Endothelial cell (in vitro differentiated cells): ENCODE data around the gene PLEKHA6. TPM values are rescaled to one million over a fixed set of nuclear protein-coding genes. Genes with fewer than 3 reads are reported as not detected.

ENCODE experiments used
- DNase-seq: peaks from one replicate; pipeline ENCODE4 v3.0.0; 2021; ENCODE audit warnings: low spot score
- H3K27ac Mint-ChIP-seq: one replicate; pipeline ENCODE4 v1.8.0; 2021; ENCODE audit warnings: mixed read lengths, inconsistent platforms; ENCODE audit not compliant: unreplicated experiment
- H3K27me3 Mint-ChIP-seq: one replicate; pipeline ENCODE4 v1.8.0; 2021; ENCODE audit warnings: mild to moderate bottlenecking, moderate library complexity, mixed read lengths, inconsistent platforms; ENCODE audit not compliant: unreplicated experiment
- H3K36me3 Mint-ChIP-seq: one replicate; pipeline ENCODE4 v1.8.0; 2021; ENCODE audit warnings: mild to moderate bottlenecking, low read depth, mixed read lengths, inconsistent platforms; ENCODE audit not compliant: unreplicated experiment
- H3K4me1 Mint-ChIP-seq: one replicate; pipeline ENCODE4 v1.8.0; 2021; ENCODE audit warnings: mild to moderate bottlenecking, mixed read lengths, inconsistent platforms; ENCODE audit not compliant: unreplicated experiment
- H3K4me3 Mint-ChIP-seq: one replicate; pipeline ENCODE4 v1.8.0; 2021; ENCODE audit warnings: mild to moderate bottlenecking, mixed read lengths, inconsistent platforms; ENCODE audit not compliant: unreplicated experiment
- H3K9me3 Mint-ChIP-seq: one replicate; pipeline ENCODE4 v1.8.0; 2021; ENCODE audit warnings: mixed read lengths, inconsistent platforms; ENCODE audit not compliant: unreplicated experiment
- total RNA-seq: library from RNA; stranded (reverse); fragmentation: NEBNext Ultra II Directional; extraction: Animal tissue kit (Norgen Biotek cat#: 25700); gene quantifications from one replicate; pipeline ENCODE4 v1.2.1, GENCODE V29; 2021; ENCODE audit not compliant: unreplicated experiment
- TF ChIP-seq, protein P1 (sequence below): fragments of 200-600 bp; sonication (generic); IDR thresholded peaks from one replicate; pipeline ENCODE4 v1.5.0; 2021; ENCODE audit warnings: antibody characterized with exemption; ENCODE audit not compliant: unreplicated experiment

The PLEKHA6 gene
- total RNA-seq, 1 donor from 2014 or later = 3.7 TPM

GRCh38 chr1:204295671-204296070 is 64.1 kb downstream of the PLEKHA6 start:
- no peaks in the 10 kb centered on the region for H3K9me3 Mint-ChIP-seq
- H3K27me3 Mint-ChIP-seq = peaks cover 4% of the 10 kb centered on the region
- TF ChIP-seq, protein P1, sequence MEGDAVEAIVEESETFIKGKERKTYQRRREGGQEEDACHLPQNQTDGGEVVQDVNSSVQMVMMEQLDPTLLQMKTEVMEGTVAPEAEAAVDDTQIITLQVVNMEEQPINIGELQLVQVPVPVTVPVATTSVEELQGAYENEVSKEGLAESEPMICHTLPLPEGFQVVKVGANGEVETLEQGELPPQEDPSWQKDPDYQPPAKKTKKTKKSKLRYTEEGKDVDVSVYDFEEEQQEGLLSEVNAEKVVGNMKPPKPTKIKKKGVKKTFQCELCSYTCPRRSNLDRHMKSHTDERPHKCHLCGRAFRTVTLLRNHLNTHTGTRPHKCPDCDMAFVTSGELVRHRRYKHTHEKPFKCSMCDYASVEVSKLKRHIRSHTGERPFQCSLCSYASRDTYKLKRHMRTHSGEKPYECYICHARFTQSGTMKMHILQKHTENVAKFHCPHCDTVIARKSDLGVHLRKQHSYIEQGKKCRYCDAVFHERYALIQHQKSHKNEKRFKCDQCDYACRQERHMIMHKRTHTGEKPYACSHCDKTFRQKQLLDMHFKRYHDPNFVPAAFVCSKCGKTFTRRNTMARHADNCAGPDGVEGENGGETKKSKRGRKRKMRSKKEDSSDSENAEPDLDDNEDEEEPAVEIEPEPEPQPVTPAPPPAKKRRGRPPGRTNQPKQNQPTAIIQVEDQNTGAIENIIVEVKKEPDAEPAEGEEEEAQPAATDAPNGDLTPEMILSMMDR = no peak
- H3K36me3 Mint-ChIP-seq = no peaks in the 10 kb centered on the region
- H3K27ac Mint-ChIP-seq = no peak overlapping the region
- H3K4me1 Mint-ChIP-seq = peaks cover 7% of the 10 kb centered on the region
- no peak overlapping the region for H3K4me3 Mint-ChIP-seq
- DNase-seq = no peak

GRCh38 chr1:204294357-204294756 is 65.4 kb downstream of the PLEKHA6 start:
- DNase-seq = no peak
- peaks cover 11% of the 10 kb centered on the region for H3K4me1 Mint-ChIP-seq
- TF ChIP-seq, protein P1 = no peak
- H3K4me3 Mint-ChIP-seq = no peak overlapping the region
- H3K9me3 Mint-ChIP-seq = no peaks in the 10 kb centered on the region
- peaks cover 7% of the 10 kb centered on the region for H3K27me3 Mint-ChIP-seq
- no peaks in the 10 kb centered on the region for H3K36me3 Mint-ChIP-seq
- no peak overlapping the region for H3K27ac Mint-ChIP-seq

DNA sequence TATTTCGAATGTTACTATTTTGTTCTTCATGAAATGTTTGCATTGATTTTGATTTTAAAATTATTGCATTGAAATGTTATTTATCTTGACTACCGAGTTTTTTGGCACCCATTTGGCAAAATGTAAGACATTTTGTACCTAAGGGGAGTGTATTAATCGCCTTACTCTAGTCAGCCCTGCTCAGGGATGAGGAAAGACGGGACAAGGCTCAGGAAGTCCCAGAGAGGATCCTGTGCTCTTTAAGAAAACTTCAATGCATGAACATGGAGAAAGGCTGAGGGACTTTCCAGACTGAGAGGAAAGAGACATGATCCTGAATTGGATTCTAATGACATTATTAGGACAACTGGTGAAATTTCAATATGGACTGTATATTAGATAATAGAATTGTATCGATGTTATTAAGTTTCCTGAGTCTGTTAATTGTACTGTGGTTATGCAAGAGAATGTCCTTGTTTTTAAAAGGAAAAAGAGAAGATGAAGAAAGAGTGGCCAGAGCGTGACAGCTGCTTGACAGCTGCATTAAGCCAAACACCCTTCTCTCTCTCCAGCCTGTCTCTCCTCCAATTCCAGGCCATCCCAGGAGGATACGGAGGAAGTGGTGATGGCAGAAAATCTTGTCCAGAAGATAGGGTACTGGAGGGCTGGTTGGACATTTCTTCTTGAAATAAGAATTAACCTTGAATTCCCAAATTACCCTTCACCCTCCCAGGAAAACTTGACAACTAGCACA is 66.0 kb downstream of the PLEKHA6 start:
- no peak for DNase-seq
- Mint-ChIP-seq H3K36me3 (no peaks in the 10 kb centered on the region), H3K4me3 (no peak overlapping the region), H3K27ac (peak overlapping the region; percentile 28), H3K9me3 (no peaks in the 10 kb centered on the region), H3K27me3 (peaks cover 7% of the 10 kb centered on the region), H3K4me1 (peaks cover 13% of the 10 kb centered on the region)
- TF ChIP-seq, protein P1 = no peak

DNA sequence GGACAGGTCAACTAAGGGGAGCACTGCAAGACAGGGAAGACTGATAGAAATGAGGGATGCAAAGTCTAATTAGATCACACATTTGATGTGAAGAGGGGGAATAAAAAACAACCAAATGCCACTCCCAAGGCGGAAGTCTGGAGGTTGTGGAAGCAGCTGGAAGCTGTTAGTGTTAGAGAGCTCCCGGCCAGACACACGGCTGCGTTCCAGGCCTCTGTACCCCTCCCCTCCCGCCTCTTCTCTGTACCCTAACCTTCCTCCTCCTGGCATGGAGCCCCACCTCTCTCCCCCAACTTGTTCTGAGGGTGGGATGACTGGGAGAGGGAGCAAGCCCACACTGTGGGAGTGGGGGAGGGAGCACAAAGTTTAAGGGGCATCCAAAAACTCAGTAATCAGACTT is 67.0 kb downstream of the PLEKHA6 start:
- Mint-ChIP-seq H3K4me3 (no peak overlapping the region), H3K36me3 (no peaks in the 10 kb centered on the region), H3K27ac (no peak overlapping the region), H3K9me3 (no peaks in the 10 kb centered on the region), H3K4me1 (peaks cover 22% of the 10 kb centered on the region), H3K27me3 (peaks cover 7% of the 10 kb centered on the region)
- TF ChIP-seq, protein P1 = no peak
- no peak for DNase-seq

DNA sequence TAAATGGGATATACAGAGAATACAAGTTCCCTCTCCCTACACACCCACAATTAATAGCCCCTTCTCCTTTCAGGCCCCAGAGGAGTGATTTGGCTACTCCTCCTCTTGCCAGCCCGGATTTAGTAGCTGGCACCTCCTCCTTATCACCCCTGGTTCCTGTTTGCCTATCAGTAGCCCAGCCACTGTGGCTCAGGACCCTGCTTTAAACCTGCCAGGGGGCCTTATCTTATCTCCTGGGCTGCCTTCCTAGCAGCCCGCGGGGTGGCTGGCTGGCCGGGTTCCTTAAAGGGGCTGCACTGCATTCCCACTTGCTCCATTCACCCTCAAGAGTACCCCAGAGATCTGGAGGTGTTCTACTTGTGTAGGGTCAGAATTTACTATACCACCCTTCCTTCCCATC is 70.4 kb downstream of the PLEKHA6 start:
- Mint-ChIP-seq H3K27ac (no peak overlapping the region), H3K9me3 (no peaks in the 10 kb centered on the region), H3K4me3 (no peak overlapping the region), H3K4me1 (peaks cover 43% of the 10 kb centered on the region), H3K36me3 (no peaks in the 10 kb centered on the region), H3K27me3 (peaks cover 3% of the 10 kb centered on the region)
- TF ChIP-seq, protein P1 = no peak
- DNase-seq = no peak
